GM18508 (cell line): ENCODE results near the gene PGBD5.

Experiments used
- ATAC-seq: cut with Tn5 transposase; IDR thresholded peaks from one replicate; pipeline ENCODE4 v1.9.1; 2021; ENCODE audit warnings: moderate number of reproducible peaks; ENCODE audit not compliant: insufficient read depth, unreplicated experiment

Gene PGBD5

GRCh38 chr1:230287674-230288315 is 138.3 kb downstream of the PGBD5 start:
- ATAC-seq = no peak

- no peak for ATAC-seq
These were observed 139.3 kb downstream of the PGBD5 start for GRCh38 chr1:230286890-230287269.

GRCh38 chr1:230286166-230286889 is 139.8 kb downstream of the PGBD5 start:
- no peak for ATAC-seq

GRCh38 chr1:230285351-230285750 is 140.8 kb downstream of the PGBD5 start:
- ATAC-seq = no peak

- no peak for ATAC-seq
These were observed 141.2 kb downstream of the PGBD5 start for GRCh38 chr1:230284891-230285290.

GRCh38 chr1:230283678-230284077 is 142.5 kb downstream of the PGBD5 start:
- no peak for ATAC-seq

GRCh38 chr1:230282157-230282556 is 144.0 kb downstream of the PGBD5 start:
- ATAC-seq = no peak

GRCh38 chr1:230281556-230281955 is 144.6 kb downstream of the PGBD5 start:
- no peak for ATAC-seq

GRCh38 chr1:230280906-230281413 is 145.2 kb downstream of the PGBD5 start:
- ATAC-seq = no peak

GRCh38 chr1:230280054-230280795 is 145.9 kb downstream of the PGBD5 start:
- no peak for ATAC-seq

GRCh38 chr1:230279583-230279945 is 146.6 kb downstream of the PGBD5 start:
- no peak for ATAC-seq

GRCh38 chr1:230278871-230279582 is 147.1 kb downstream of the PGBD5 start:
- ATAC-seq = no peak

- no peak for ATAC-seq
These were observed 147.8 kb downstream of the PGBD5 start for GRCh38 chr1:230278376-230278775.

GRCh38 chr1:230277201-230278025 is 148.7 kb downstream of the PGBD5 start:
- no peak for ATAC-seq

- no peak for ATAC-seq
These were observed 149.7 kb downstream of the PGBD5 start for GRCh38 chr1:230276401-230276800.

- ATAC-seq = no peak
These were observed 151.9 kb downstream of the PGBD5 start for GRCh38 chr1:230274254-230274653.

GRCh38 chr1:230273141-230273710 is 152.9 kb downstream of the PGBD5 start:
- ATAC-seq = no peak

GRCh38 chr1:230272557-230272956 is 153.6 kb downstream of the PGBD5 start:
- no peak for ATAC-seq

- no peak for ATAC-seq
These were observed 154.7 kb downstream of the PGBD5 start for GRCh38 chr1:230271300-230272035.
